WTC11 (cell line): Measurements from ENCODE around the gene RBM47. TPM values are rescaled to one million over a fixed set of nuclear protein-coding genes. Genes with fewer than 3 reads are reported as not detected.

Experiments
- ATAC-seq: fragments of 200-7000 bp; cut with Tn5 transposase; 2 replicates; pipeline ENCODE4 v1.10.0; 2021; ENCODE audit warnings: mild to moderate bottlenecking, moderate library complexity
- CTCF ChIA-PET: fragments of 300-600 bp; sonication (Branson Sonifier 250); formaldehyde crosslinking; loops from one replicate; lab custom pipeline; 2021; ENCODE audit warnings: antibody characterized with exemption; lab: Charles Lee
- POLR2A ChIA-PET: fragments of 350-600 bp; sonication (Branson Sonifier 250); formaldehyde crosslinking; loops from one replicate; lab custom pipeline; 2021; ENCODE audit warnings: antibody characterized with exemption; lab: Charles Lee
- DNase-seq: peaks from one replicate; pipeline ENCODE4 v3.0.0; 2021; ENCODE audit warnings: low spot score
- H3K27ac Mint-ChIP-seq: 2 replicates; pipeline ENCODE4 v1.8.0; 2021; ENCODE audit warnings: mixed read lengths
- H3K27me3 Mint-ChIP-seq: 2 replicates; pipeline ENCODE4 v1.8.0; 2021; ENCODE audit warnings: low read depth, mild to moderate bottlenecking, moderate library complexity, mixed read lengths
- H3K36me3 Mint-ChIP-seq: 2 replicates; pipeline ENCODE4 v1.8.0; 2021; ENCODE audit warnings: mixed read lengths
- H3K4me1 Mint-ChIP-seq: 2 replicates; pipeline ENCODE4 v1.8.0; 2022; ENCODE audit warnings: mixed read lengths
- H3K4me3 Mint-ChIP-seq: 2 replicates; pipeline ENCODE4 v1.8.0; 2021; ENCODE audit warnings: mild to moderate bottlenecking, moderate library complexity, mixed read lengths
- H3K9me3 Mint-ChIP-seq: 2 replicates; pipeline ENCODE4 v1.8.0; 2021; ENCODE audit warnings: mixed read lengths
- ATF1 ChIP-seq: sonication (generic); formaldehyde crosslinking; IDR thresholded peaks from 2 replicates; pipeline ENCODE4 v1.8.1; 2023; ENCODE audit warnings: mild to moderate bottlenecking, moderate library complexity, missing genetic modification reagents
- CBFB ChIP-seq: sonication (generic); formaldehyde crosslinking; IDR thresholded peaks from 2 replicates; pipeline ENCODE4 v1.8.1; 2022; ENCODE audit warnings: mild to moderate bottlenecking, low read depth, missing genetic modification reagents
- CREM ChIP-seq: sonication (generic); formaldehyde crosslinking; IDR thresholded peaks from 2 replicates; pipeline ENCODE4 v1.8.1; 2022; ENCODE audit warnings: mild to moderate bottlenecking, missing genetic modification reagents, moderate library complexity
- ESRRA ChIP-seq: sonication (generic); formaldehyde crosslinking; IDR thresholded peaks from 2 replicates; pipeline ENCODE4 v1.8.1; 2022; ENCODE audit warnings: mild to moderate bottlenecking, missing genetic modification reagents, borderline replicate concordance
- GRHL2 ChIP-seq: fragments of 250-450 bp; sonication (Bioruptor Pico); IDR thresholded peaks from 2 replicates; pipeline ENCODE4 v1.8.0; 2022; ENCODE audit warnings: mild to moderate bottlenecking, moderate library complexity; ENCODE audit not compliant: insufficient replicate concordance, severe bottlenecking
- NFE2L1 ChIP-seq: sonication (generic); formaldehyde crosslinking; IDR thresholded peaks from 2 replicates; pipeline ENCODE4 v1.8.1; 2023; ENCODE audit warnings: missing genetic modification reagents
- PRRX2 ChIP-seq: fragments of 250-450 bp; sonication (Bioruptor Pico); IDR thresholded peaks from 2 replicates; pipeline ENCODE4 v1.8.0; 2021; ENCODE audit warnings: mild to moderate bottlenecking
- RELA ChIP-seq: sonication (generic); formaldehyde crosslinking; IDR thresholded peaks from 2 replicates; pipeline ENCODE4 v1.8.1; 2022; ENCODE audit warnings: missing genetic modification reagents, mild to moderate bottlenecking, borderline replicate concordance
- RORB ChIP-seq: fragments of 250-450 bp; sonication (Bioruptor Pico); IDR thresholded peaks from 2 replicates; pipeline ENCODE4 v1.9.0; 2021; ENCODE audit warnings: mild to moderate bottlenecking
- SMAD3 ChIP-seq: sonication (generic); formaldehyde crosslinking; IDR thresholded peaks from 2 replicates; pipeline ENCODE4 v1.8.0; 2022; ENCODE audit warnings: missing genetic modification reagents, mild to moderate bottlenecking, borderline replicate concordance
- SP1 ChIP-seq: sonication (generic); formaldehyde crosslinking; conservative IDR thresholded peaks from 2 replicates; pipeline ENCODE4 v1.8.1; 2022; ENCODE audit warnings: missing genetic modification reagents
- TP53 ChIP-seq: sonication (generic); formaldehyde crosslinking; IDR thresholded peaks from 2 replicates; pipeline ENCODE4 v1.8.1; 2023; ENCODE audit warnings: mild to moderate bottlenecking, missing genetic modification reagents
- ZNF671 ChIP-seq: fragments of 250-450 bp; sonication (Bioruptor Pico); IDR thresholded peaks from 2 replicates; pipeline ENCODE4 v1.8.0; 2021; ENCODE audit warnings: mild to moderate bottlenecking
- total RNA-seq: library from RNA; stranded (reverse); gene quantifications from 3 replicates; pipeline ENCODE4 v1.2.3, GENCODE V29; 2021
- TF ChIP-seq, protein P1 (sequence below): sonication (generic); formaldehyde crosslinking; conservative IDR thresholded peaks from 2 replicates; pipeline ENCODE4 v1.8.1; 2023; ENCODE audit warnings: mild to moderate bottlenecking, low read depth, missing genetic modification reagents, moderate library complexity
- TF ChIP-seq, protein P2 (sequence below): sonication (generic); formaldehyde crosslinking; IDR thresholded peaks from 2 replicates; pipeline ENCODE4 v1.8.0; 2023; ENCODE audit warnings: mild to moderate bottlenecking, missing genetic modification reagents
- TF ChIP-seq, protein P3 (sequence below): sonication (generic); formaldehyde crosslinking; IDR thresholded peaks from 2 replicates; pipeline ENCODE4 v1.8.1; 2022; ENCODE audit warnings: mild to moderate bottlenecking, moderate library complexity, missing genetic modification reagents
- TF ChIP-seq, protein P4 (sequence below): sonication (generic); formaldehyde crosslinking; IDR thresholded peaks from 2 replicates; pipeline ENCODE4 v1.8.1; 2023; ENCODE audit warnings: mild to moderate bottlenecking, missing genetic modification reagents, borderline replicate concordance
- TF ChIP-seq, protein P5 (sequence below): sonication (generic); formaldehyde crosslinking; IDR thresholded peaks from 2 replicates; pipeline ENCODE4 v1.8.0; 2022; ENCODE audit warnings: mild to moderate bottlenecking, missing genetic modification reagents
- TF ChIP-seq, protein P6 (sequence below): sonication (generic); formaldehyde crosslinking; IDR thresholded peaks from 2 replicates; pipeline ENCODE4 v1.8.0; 2023; ENCODE audit warnings: missing genetic modification reagents
- TF ChIP-seq, protein P7 (sequence below): sonication (generic); formaldehyde crosslinking; IDR thresholded peaks from 2 replicates; pipeline ENCODE4 v1.8.0; 2022; ENCODE audit warnings: mild to moderate bottlenecking, missing genetic modification reagents

RBM47 gene
- total RNA-seq, 1 experiment from 2014 or later, result 97.9 TPM

DNA sequence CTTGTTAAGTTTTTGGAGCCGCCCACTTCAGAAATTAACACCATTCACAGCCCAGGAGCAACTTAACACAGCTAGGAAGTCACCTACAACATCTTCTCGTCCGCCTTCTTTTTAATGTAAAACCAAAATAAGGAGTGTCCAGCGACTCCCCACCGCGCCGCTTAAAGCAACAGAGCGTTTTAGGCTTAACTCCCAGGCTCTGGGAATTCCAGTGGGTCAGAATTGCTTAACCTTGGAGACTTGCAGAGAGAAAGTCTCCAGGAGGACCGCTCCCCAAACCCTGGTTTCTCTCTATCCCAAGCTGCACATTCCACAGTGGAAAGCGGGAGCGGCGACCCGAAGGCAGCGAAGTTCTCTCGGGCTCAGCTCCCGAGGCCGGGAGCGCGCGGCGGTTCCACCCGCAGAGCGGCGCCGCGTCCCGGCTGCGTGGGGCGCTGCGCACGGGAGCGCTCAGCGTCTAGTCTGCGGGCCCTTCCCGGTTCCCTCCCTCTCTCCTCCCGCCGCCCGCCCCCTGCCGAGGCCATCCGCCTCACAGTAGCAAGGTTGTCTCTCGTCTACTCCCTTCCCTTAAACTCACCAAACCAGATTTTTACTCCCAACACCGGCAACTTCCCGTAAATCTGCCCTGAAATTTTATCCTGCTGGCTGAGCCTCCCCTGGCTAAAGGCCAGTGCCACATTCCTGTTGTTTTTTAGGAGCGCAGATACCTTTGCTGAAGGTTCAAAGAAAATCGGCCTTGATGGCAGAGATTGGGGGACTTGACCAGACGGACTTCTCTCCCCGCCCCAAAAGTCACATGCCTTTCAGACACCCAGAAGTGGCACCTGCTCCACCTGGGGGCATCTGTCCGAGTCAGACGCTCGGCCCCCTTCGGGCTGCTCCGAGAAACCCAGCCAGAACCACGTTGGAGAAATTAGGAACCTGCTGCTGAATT lies at the start of gene RBM47 (continued):
- TF ChIP-seq, protein P1, sequence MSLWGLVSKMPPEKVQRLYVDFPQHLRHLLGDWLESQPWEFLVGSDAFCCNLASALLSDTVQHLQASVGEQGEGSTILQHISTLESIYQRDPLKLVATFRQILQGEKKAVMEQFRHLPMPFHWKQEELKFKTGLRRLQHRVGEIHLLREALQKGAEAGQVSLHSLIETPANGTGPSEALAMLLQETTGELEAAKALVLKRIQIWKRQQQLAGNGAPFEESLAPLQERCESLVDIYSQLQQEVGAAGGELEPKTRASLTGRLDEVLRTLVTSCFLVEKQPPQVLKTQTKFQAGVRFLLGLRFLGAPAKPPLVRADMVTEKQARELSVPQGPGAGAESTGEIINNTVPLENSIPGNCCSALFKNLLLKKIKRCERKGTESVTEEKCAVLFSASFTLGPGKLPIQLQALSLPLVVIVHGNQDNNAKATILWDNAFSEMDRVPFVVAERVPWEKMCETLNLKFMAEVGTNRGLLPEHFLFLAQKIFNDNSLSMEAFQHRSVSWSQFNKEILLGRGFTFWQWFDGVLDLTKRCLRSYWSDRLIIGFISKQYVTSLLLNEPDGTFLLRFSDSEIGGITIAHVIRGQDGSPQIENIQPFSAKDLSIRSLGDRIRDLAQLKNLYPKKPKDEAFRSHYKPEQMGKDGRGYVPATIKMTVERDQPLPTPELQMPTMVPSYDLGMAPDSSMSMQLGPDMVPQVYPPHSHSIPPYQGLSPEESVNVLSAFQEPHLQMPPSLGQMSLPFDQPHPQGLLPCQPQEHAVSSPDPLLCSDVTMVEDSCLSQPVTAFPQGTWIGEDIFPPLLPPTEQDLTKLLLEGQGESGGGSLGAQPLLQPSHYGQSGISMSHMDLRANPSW (CRISPR knock-in tag), result no peak
- TF ChIP-seq, protein P2, sequence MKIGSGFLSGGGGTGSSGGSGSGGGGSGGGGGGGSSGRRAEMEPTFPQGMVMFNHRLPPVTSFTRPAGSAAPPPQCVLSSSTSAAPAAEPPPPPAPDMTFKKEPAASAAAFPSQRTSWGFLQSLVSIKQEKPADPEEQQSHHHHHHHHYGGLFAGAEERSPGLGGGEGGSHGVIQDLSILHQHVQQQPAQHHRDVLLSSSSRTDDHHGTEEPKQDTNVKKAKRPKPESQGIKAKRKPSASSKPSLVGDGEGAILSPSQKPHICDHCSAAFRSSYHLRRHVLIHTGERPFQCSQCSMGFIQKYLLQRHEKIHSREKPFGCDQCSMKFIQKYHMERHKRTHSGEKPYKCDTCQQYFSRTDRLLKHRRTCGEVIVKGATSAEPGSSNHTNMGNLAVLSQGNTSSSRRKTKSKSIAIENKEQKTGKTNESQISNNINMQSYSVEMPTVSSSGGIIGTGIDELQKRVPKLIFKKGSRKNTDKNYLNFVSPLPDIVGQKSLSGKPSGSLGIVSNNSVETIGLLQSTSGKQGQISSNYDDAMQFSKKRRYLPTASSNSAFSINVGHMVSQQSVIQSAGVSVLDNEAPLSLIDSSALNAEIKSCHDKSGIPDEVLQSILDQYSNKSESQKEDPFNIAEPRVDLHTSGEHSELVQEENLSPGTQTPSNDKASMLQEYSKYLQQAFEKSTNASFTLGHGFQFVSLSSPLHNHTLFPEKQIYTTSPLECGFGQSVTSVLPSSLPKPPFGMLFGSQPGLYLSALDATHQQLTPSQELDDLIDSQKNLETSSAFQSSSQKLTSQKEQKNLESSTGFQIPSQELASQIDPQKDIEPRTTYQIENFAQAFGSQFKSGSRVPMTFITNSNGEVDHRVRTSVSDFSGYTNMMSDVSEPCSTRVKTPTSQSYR (CRISPR knock-in tag), result no peak
- TF ChIP-seq CREM (peak; percentile 41; the same call in 1 of the 2 replicates), SP1 (CRISPR knock-in tag) (no peak; the same call in 1 of the 2 replicates), RELA (CRISPR knock-in tag) (no peak), GRHL2 (CRISPR knock-in tag) (no peak), SMAD3 (CRISPR knock-in tag) (no peak)
- TF ChIP-seq, protein P3, sequence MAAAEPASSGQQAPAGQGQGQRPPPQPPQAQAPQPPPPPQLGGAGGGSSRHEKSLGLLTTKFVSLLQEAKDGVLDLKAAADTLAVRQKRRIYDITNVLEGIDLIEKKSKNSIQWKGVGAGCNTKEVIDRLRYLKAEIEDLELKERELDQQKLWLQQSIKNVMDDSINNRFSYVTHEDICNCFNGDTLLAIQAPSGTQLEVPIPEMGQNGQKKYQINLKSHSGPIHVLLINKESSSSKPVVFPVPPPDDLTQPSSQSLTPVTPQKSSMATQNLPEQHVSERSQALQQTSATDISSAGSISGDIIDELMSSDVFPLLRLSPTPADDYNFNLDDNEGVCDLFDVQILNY (CRISPR knock-in tag), result no peak
- TF ChIP-seq, protein P4, sequence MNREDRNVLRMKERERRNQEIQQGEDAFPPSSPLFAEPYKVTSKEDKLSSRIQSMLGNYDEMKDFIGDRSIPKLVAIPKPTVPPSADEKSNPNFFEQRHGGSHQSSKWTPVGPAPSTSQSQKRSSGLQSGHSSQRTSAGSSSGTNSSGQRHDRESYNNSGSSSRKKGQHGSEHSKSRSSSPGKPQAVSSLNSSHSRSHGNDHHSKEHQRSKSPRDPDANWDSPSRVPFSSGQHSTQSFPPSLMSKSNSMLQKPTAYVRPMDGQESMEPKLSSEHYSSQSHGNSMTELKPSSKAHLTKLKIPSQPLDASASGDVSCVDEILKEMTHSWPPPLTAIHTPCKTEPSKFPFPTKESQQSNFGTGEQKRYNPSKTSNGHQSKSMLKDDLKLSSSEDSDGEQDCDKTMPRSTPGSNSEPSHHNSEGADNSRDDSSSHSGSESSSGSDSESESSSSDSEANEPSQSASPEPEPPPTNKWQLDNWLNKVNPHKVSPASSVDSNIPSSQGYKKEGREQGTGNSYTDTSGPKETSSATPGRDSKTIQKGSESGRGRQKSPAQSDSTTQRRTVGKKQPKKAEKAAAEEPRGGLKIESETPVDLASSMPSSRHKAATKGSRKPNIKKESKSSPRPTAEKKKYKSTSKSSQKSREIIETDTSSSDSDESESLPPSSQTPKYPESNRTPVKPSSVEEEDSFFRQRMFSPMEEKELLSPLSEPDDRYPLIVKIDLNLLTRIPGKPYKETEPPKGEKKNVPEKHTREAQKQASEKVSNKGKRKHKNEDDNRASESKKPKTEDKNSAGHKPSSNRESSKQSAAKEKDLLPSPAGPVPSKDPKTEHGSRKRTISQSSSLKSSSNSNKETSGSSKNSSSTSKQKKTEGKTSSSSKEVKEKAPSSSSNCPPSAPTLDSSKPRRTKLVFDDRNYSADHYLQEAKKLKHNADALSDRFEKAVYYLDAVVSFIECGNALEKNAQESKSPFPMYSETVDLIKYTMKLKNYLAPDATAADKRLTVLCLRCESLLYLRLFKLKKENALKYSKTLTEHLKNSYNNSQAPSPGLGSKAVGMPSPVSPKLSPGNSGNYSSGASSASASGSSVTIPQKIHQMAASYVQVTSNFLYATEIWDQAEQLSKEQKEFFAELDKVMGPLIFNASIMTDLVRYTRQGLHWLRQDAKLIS (CRISPR knock-in tag), result peak; percentile 70; the same call in 1 of the 2 replicates
- TF ChIP-seq, protein P5, sequence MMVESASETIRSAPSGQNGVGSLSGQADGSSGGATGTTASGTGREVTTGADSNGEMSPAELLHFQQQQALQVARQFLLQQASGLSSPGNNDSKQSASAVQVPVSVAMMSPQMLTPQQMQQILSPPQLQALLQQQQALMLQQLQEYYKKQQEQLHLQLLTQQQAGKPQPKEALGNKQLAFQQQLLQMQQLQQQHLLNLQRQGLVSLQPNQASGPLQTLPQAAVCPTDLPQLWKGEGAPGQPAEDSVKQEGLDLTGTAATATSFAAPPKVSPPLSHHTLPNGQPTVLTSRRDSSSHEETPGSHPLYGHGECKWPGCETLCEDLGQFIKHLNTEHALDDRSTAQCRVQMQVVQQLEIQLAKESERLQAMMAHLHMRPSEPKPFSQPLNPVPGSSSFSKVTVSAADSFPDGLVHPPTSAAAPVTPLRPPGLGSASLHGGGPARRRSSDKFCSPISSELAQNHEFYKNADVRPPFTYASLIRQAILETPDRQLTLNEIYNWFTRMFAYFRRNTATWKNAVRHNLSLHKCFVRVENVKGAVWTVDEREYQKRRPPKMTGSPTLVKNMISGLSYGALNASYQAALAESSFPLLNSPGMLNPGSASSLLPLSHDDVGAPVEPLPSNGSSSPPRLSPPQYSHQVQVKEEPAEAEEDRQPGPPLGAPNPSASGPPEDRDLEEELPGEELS (CRISPR knock-in tag), result peak; percentile 68
- TF ChIP-seq, all 79 proteins: peak for 11

DNA sequence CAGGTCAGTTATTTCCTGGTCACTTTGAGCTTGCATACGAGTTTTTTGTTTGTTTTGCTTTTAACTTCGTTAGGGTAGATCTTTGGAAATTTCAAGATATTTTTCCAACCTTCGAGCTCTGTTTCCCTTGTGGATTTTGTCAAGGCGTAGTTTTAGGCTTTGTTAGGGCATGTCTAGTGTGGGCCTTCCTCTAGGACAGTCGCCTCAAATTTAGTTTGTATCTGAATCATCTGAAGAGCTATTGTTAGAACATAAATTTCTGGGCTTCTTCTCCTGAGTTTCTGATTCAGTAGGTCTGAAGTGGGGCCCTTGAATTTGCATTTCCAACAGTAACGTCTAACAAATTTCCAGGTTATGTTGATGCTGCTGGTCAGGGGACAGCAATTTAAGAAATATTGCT lies 48.8 kb upstream of the RBM47 start:
- H3K36me3 Mint-ChIP-seq, result no peaks in the 10 kb centered on the region
- ATAC-seq, result no peak
- peaks cover 19% of the 10 kb centered on the region for H3K4me1 Mint-ChIP-seq
- no peaks in the 10 kb centered on the region for H3K9me3 Mint-ChIP-seq
- H3K4me3 Mint-ChIP-seq, result no peak overlapping the region
- H3K27ac Mint-ChIP-seq, result peak overlapping the region; percentile 15; the same call in 1 of the 2 replicates
- DNase-seq, result no peak
- CTCF ChIA-PET, result no interaction called here
- H3K27me3 Mint-ChIP-seq, result no peaks in the 10 kb centered on the region
- POLR2A ChIA-PET, result no interaction called here
- TF ChIP-seq ESRRA (CRISPR knock-in tag) (no peak), CBFB (no peak), SP1 (CRISPR knock-in tag) (no peak), NFE2L1 (CRISPR knock-in tag) (no peak), RORB (CRISPR knock-in tag) (no peak), PRRX2 (CRISPR knock-in tag) (no peak), TP53 (CRISPR knock-in tag) (no peak), ATF1 (CRISPR knock-in tag) (no peak), ZNF671 (CRISPR knock-in tag) (no peak)
- TF ChIP-seq, protein P6, sequence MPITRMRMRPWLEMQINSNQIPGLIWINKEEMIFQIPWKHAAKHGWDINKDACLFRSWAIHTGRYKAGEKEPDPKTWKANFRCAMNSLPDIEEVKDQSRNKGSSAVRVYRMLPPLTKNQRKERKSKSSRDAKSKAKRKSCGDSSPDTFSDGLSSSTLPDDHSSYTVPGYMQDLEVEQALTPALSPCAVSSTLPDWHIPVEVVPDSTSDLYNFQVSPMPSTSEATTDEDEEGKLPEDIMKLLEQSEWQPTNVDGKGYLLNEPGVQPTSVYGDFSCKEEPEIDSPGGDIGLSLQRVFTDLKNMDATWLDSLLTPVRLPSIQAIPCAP (CRISPR knock-in tag), result no peak
- TF ChIP-seq, protein P7, sequence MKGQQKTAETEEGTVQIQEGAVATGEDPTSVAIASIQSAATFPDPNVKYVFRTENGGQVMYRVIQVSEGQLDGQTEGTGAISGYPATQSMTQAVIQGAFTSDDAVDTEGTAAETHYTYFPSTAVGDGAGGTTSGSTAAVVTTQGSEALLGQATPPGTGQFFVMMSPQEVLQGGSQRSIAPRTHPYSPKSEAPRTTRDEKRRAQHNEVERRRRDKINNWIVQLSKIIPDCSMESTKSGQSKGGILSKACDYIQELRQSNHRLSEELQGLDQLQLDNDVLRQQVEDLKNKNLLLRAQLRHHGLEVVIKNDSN (CRISPR knock-in tag), result no peak
